Measurements from ENCODE around the gene LRCOL1.
"Not testable (repeated sequence)": the region's sequence is repeated elsewhere in the genome, so short reads cannot be mapped to it uniquely, and the experiment has no call there.

The LRCOL1 gene

DNA sequence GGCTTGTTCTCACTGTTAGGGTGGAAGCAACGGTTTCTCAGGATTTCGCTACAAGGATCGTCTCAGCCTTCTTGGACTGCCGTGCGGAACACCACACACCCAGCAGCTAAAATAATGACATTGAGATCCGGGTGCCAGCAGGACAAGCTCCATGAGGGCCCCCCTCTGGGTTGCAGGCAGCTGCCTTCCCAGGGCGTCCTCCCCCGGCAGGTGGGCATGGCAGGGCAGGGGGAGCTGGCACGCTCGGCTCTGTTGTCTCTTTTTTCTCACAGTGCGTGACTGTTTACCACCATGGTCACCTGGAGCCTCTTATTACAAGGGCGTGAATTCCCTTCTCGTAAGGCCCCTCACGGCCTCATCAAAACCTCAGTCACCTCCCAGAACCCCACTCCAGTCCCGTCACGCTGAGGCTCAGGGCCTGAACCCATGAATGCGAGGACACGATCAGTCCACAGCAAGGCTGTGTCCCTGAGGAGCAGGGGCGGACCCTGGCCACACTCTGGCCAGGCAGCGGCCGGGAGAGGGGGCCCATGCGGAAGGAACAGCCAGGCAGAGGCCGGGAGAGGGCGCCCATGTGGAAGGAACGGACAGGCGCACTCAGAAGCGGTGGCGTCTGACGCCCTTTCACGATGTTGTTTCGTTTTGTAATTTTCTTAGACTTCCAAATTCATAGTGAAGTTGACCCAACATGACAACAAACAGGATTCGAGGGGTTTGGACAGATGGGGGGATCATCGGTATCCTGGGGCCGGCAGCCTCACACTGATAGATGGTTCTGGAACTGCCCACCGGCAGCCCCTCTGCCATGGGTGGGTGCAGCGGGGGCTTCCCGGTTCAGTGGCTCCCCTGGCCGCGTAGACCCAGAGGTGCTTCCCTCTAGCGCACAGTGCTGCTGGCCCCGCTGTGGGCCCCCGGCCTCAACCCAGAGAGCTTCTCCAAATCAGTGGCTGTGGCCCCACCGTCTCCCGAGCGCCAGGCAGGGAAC is 10.0 kb downstream of the LRCOL1 start:
- no peak for DNase-seq

DNA sequence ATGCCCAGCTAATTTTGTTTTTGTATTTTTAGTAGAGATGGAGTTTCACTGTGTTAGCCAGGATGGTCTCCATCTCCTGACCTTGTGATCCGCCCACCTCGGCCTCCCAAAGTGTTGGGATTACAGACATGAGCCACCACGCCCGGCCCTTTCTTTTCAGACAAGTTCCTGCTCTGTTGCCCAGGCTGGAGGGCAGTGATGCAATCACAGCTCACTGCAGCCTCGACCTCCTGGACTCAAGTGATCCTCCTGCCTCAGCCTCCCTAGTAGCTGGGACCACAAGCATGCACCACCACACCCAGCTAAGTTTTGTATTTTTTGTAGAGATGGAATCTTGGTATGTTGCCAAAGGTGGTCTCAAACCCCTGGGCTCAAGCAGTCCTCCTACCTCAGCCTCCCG is 10.9 kb downstream of the LRCOL1 start:
- not testable (repeated sequence) for DNase-seq

DNA sequence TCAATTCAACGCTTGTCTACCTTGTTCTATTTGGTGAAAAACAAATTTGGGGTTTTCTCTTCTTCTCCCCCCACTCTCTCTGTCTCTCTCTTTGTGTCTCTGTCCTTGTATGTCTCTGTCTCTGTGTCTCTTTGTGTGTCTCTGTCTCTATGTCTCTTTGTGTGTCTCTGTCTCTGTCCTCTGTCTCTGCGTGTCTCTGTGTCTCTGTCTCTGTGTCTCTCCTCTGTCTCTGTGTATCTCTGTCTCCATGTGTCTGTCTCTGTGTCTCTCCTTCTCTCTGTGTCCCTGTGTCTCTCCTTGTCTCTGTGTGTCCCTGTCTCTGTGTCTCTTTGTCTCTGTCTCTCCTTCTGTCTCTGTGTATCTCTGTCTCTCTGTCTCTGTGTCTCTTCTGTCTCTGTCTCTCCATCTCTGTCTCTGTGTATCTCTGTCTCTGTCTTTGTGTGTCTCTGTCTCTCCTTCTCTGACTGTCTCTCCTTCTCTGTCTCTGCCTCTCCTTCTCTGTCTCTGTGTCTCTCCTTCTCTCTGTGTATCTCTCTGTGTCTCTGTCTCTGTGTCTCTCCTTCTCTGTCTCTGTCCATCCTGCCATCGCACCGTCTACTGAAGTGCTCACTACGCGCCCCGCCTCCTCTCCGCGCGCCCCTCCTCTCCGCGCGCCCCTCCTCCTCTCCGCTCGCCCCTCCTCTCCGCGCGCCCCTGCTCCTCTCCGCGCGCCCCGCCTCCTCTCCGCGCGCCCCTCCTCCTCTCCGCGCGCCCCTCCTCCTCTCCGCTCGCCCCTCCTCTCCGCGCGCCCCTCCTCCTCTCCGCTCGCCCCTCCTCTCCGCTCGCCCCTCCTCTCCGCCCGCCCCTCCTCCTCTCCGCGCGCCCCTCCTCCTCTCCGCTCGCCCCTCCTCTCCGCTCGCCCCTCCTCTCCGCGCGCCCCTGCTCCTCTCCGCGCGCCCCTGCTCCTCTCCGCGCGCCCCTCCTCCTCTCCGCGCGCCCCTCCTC is 12.8 kb downstream of the LRCOL1 start:
- DNase-seq: no peak

DNA sequence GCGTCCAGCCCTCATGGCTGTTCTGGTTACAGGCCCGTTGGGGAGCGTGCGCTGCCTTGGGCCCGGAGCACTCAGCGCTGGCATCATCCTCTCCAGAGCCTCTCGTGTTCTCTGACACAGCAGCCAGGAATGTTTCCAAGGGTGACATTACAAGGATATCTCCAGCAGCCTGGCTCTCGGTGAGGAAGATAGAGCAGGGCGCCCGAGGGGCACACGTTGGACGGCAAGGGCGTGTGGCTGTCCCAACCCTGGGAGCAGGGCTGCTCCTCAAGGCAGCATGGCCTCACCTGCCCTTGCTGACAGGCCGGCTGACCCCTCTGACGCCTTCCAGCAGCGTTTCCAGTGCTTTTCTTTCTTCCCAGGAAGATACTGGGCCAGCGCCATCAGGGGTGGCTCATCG is 14.4 kb downstream of the LRCOL1 start:
- DNase-seq: no peak

DNA sequence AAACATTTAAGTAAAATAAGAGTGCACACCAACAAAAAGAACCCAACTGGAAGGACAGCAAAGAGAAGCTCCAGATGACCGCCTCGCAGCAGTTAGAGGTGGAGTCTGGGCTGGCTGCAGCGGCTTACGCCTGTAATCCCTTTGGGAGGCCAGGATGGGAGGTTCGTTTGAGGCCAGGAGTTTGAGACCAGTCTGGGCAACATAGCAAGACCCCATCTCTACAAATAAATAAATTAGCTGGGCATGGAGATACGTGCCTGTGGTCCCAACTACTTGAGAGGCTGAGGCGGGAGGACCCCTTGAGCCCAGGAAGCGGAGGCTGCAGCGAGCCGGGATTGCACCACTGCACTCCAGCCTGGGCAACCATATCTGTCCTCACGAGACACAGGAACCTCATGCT is 15.2 kb downstream of the LRCOL1 start:
- no peak for DNase-seq

DNA sequence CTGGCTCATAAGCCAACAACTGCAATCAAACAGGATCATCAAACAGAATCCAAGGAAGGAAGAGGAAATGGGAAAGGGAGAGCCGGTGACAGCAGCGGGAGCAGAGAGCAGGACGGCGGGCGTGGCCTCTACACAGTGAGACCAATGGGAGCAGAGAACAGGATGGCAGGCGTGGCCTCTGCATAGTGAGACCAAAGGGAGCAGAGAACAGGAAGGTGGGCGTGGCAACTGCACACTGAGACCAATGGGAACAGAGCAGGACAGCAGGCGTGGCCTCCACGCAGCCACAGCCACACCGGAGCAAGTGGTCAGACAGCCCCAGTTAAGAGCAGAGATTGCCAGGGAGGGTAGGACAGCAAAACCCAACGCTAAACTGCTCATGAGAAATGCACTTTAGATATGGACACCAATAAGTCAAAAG is 16.4 kb downstream of the LRCOL1 start:
- DNase-seq: no peak

DNA sequence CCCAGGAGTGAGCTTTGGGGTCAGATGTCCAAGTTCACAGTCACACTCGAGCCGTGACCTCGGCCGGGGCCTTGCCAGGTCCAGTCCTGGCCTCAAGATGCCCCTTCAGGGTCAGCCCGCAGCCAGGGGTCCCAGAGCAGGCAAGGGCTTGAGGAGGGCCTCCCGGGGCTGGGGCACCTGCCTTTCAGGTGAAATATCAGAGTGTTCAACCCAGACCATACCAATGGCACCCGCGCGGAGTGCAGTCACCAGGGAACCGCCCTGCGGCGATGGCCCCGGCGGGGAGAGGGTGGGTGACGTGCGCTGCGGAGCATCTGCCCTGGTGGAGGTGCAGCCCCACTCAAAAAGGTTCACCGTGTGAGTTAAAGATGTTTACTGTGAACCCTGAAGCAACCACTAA is 16.9 kb downstream of the LRCOL1 start:
- no peak for DNase-seq

DNA sequence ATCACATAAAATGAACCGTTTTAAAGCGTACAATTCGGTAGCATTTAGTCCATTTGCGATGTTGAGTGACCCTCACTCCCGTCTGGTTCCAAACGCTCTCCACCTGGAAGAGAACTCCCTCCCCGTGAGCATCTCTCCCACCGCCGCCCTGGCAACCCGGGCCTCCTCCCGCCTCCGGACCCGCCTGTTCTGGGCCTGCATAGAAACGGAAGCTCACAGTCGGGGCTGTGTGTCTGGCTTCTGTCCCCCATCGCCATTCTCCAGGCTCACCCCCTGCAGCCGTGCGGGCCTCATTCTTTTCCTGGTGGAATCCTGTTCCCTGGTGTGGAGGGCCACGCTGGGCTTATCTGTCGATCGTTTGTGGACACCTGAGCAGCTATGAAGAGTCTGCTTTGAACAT is 17.3 kb downstream of the LRCOL1 start:
- DNase-seq: no peak

DNA sequence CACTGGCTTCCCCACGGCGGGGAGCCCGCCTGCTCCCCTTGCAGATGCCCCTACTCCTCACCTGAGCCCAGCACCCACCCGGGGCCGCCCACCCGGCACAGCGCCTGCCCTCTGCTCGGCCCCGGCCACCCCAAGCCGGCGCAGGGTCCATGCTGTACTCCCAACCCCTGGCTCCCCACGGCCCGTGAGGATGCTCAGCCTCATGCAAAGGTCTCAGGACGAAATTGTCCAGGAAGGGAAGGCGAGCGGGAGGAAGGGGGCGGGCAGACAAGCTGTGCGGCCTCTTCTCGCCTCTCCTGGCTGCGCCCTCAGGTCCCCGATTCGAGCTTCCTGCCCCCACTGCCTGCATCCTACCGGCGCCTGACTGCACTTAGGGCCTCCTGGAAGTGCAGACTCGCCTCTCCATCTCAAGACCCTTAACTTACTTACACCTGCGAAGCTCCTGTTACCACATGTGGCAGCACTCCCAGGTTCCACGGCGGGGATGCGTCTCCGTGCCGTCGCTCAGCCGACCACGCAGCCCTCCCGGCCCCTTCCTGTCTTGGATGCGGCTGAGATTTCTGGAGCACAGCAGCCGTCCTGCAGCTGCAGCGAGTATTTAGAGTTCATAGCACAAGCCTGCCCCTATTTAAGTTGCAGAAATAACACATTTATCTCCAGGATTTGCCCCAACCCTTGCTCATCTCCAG is 18.0 kb downstream of the LRCOL1 start:
- DNase-seq: no peak

DNA sequence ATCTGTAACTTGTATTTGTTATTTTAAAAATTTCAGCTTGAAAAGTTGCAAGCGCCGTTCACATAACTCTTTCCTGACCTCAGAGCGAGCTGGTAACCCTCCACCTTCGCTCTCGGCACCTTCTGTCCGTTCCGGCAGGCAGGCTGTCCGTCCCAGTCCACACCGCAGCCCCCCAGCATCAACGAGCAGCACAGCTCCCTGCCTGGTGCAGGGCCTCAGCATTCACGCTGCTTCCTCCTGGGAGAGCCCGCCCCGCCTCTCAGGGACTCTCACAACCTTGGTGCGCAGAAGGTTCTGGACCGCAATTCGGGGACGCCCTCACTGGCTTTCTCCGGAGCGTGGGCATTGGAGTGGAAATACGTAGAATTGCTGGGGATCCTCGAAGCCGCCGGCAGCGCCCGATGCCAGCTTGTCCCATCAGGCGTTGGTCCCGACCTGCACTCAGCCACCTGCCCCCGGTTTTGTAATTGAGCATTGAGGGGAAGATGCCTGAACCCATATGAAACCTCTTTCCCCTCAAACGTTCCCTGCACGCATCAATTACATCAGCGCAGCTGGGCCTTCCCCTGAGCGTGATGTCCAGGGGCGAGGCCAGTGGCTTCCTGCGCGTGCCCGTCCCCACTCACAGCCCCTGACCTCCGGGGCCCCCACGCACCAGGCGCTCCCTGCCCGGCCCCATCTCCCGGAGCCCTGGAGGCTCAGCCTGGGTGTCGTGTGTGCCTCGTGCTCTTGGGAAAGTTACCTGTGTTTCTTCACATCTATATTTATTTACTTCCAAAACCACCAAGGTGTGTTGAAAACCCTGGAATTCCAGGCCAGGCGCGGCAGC is 19.1 kb downstream of the LRCOL1 start:
- DNase-seq: no peak

DNA sequence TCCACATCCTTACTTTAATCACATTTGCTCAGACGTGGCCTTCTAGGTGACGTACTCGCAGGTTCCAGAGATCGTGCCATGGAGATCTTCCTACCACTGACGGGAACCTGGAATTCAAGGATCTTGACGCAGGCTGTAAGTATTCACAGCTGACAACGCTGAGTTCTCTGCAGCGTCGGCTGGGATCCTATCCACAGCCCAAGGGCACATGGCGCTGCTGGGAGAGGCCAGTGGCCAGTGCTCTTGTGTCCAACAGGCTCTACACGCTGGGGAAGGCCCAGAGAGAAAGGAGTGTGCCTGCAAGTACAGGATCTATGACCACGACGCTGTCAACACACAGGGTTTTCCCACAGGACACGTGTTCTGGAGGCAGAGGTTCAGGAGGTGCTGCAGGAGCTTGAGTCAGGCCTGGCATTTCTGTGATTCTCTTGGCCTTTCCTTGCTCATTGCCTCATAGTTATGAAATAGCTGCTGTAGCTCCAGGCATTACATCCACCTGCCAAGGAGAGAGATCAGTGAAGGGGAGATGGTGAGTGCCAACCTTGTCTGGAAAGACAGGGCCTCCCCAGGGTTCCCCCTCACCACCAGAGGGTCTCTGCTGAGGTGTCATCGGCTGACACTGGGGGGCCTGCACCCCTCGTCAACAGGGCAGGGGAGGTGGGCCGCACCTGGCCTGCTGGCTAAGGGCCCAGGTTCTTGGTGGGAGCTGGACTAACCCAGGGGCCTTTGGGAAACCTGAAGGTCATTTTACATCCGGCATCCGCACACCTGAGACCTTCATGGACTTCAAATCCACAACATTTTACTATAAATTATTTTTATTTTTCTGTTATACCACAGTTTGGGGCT is 21.3 kb downstream of the LRCOL1 start:
- DNase-seq: no peak

DNA sequence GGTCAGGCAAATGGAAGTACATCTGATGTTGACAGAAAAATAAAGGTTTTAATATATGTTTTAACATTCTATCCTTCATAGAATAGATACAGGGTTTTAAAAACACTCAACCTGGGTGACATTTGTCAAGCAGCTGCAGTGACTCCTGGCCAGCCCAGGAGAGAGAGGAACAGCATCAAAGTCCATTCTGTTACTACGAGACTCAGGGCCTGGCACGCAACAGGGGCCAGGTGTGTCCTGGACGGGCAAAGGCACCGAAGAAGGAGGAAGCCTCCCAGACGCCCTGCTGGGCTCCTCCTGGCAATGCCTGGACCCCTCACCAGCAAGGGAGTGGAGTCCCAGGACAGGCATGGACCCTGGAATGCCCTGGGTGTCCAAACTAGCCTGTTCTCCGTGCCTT is 22.1 kb downstream of the LRCOL1 start:
- DNase-seq: no peak

DNA sequence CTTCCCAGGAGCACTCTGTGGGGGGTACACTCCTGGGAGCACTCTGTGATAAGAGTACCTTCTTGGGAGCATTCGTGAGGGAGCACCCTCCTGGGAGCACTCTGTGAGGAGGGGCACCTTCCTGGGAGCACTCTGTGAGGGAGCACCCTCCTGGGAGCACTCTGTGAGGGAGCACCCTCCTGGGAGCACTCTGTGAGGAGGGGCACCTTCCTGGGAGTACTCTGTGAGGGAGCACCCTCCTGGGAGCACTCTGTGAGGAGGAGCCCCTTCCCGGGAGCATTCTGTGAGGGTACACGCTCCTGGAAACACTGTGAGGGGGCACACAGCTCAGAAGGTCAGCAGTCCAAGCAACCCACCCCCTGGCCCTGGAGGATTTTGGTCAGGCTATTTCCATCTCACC is 22.6 kb downstream of the LRCOL1 start:
- no peak for DNase-seq

DNA sequence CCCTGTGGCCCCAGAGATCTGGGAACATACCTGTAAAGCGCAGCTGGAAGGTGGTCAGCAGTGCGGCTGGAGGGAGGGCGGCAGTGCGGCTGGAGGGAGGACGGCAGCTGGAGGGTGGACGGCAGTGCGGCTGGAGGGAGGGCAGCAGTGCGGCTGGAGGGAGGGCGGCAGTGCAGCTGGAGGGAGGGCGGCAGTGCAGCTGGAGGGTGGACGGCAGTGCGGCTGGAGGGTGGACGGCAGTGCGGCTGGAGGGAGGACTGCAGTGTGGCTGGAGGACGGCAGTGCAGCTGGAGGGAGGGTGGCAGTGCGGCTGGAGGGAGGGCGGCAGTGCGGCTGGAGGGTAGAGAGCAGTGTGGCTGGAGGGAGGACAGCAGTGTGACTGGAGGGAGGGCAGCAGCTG is 23.5 kb downstream of the LRCOL1 start:
- no peak for DNase-seq

DNA sequence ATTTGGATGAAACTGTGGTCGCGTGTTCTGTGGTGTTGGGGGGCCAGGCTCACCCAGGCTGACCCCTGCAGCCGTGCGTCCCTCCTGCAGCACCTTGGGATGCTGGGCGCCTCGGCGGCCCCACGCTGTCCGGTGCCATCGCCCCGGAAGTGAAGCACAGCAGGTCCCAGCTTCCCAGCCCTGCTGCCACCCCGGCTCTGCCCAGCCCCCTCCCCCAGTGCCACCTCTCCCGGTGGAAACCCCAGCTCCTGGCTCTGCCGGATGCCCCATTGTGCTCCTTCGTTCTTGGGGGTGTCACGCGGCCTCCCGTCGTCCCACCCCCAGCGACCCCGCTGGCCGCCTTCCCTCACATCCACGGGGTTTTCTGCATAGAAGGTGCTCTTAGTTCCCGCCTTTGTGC is 25.2 kb downstream of the LRCOL1 start:
- DNase-seq: no peak

DNA sequence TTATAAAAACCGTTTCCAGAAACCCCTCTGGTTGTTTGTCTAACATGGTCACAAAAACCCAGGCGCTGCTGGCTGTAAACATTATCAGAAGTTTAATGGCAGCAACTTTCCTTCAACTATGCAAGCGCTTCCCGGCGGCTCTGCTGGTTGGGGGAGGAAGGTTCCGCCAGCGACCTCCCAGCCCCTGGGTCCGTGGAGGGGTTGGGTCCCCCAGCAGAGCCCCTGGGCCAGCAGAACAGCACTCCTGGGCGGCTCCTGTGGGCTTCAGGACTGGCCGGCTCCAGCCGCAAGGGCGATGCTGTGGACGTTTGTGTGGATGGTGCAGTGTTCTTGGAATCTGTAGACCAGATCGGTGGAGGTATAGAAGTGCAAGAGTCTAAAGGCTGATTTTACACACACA is 26.0 kb downstream of the LRCOL1 start:
- DNase-seq: no peak

DNA sequence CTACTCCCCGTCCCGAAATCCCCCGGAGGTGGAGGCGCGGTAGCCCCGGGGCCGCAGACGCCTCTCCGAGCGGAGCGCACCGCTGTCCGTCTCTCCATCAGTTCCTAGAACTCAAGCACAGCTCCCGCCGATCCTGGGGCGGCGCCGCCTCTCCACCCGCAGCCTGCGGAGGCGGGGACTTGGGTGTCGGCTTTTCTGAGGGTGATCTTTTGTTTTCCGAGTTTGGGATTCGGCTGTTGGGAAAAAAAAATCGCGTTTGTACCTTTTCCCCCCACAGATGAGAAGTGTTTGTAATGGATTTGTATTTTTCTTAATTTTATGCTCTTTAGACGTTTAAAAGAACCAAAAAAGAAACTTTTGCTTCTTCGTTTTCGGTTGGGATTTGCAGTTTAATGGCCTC is 26.6 kb downstream of the LRCOL1 start:
- DNase-seq: no peak

DNA sequence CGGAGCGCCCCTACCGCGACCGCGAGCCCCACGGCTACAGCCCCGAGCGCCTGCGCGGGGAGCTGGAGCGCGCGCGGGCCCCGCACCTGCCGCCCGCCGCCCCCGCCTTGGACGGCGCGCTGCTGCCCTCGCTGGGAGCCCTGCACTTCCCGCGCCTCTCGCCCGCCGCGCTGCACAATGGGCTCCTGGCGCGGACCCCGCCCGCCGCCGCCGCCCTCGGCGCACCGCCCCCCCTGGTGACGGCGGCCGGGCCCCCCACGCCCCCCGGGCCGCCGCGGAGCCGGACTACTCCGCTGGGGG is 27.0 kb downstream of the LRCOL1 start:
- no peak for DNase-seq

DNA sequence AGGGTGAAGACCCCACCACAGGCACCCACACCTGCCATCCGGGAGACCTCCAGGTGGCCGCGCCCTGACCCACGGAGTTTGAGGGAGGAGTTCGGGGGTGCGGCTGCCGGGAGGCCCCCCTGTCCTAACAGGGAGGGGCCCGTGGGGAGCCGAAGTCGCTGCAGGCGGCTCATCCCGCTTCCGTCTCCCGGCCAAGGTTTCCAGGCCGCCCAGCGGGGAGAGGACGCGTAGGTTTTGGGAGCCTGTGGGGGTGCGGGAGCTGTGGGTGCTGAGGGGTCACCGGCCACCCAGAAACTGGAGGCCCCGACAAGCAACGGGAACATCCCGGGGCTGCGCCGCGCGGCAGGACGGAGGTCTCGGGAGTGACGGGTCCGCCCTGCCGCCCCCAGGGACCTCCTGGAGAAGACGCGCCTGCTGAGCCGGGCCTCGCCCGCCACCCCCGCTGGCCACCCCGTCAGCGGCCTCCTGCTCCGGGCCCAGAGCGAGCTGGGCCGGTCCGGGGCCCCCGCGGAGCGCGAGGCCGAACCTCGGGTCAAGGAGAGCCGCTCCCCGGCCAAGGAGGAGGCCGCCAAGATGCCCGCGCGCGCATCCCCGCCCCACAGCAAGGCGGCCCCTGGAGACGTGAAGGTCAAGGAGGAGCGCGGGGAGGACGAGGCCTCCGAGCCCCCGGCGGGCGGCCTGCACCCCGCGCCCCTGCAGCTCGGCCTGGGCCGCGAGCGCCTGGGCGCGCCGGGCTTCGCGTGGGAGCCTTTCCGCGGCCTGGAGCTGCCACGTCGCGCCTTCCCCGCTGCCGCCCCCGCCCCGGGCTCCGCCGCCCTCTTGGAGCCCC is 27.6 kb downstream of the LRCOL1 start:
- DNase-seq: no peak

DNA sequence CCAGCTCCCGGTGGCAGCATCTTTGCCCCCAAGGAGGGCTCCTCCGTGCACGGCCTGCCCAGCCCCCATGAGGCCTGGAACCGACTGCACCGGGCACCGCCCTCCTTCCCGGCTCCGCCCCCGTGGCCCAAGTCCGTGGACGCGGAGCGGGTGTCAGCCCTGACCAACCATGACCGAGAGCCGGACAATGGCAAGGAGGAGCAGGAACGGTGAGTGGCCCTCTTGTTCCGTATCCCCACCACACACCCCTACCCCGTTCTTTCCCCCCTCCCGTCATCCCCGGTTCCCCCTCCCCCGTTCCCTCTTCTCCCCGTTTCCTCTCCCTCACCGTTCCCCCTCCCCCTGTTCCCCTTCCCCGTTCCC is 28.3 kb downstream of the LRCOL1 start:
- no peak for DNase-seq
